Measurements from ENCODE around the gene DCC.

- no peak for TF ChIP-seq EZH2 (IDR thresholded peaks at IDR 0.05; ENCODE audit: insufficient read depth, poor library complexity, severe bottlenecking)
- TF ChIP-seq EZH2phosphoT487 (IDR thresholded peaks at IDR 0.05; ENCODE audit: insufficient read depth, low read depth), result no peak
Observed at GRCh38 chr18:53219853-53220252, 879.9 kb downstream of the DCC start.
